GM12865 (cell line): Measurements from ENCODE around the gene FCHSD2.
"Not testable (repeated sequence)": the region's sequence is repeated elsewhere in the genome, so short reads cannot be mapped to it uniquely, and the experiment has no call there.

Experiments used
- DNase-seq: peaks from one replicate; pipeline ENCODE4 v3.0.0; 2010; ENCODE audit warnings: low read depth
- H3K4me3 ChIP-seq: 2 replicates; pipeline ENCODE4 v1.5.1; 2011; ENCODE audit warnings: mild to moderate bottlenecking, low read depth, low read length, control low read depth
- CTCF ChIP-seq: IDR thresholded peaks from 2 replicates; pipeline ENCODE4 v1.5.1; 2011; ENCODE audit warnings: low read length, control low read depth, low read depth, inconsistent platforms; ENCODE audit not compliant: insufficient read depth; ENCODE audit errors: missing control alignments

Gene FCHSD2

DNA sequence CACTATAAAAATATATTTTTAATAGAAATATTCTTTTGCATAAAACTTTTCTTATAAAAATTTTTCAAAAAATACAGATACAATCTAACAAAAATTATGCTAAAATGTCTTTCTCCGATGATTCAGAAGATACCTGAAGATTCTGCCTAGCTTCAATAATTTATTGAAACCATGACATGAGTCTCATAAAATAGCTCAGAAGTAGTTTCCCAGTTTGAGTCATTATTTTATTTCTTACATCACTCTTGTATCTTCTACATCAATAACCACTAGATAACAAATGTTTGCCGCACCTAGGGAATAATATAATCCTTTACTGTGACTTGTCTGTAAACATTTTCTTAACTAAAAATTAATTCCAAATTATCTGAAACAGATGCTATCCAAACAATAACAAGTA is 158.6 kb downstream of the FCHSD2 start:
- no peak for TF ChIP-seq CTCF
- H3K4me3 ChIP-seq: no peak overlapping the region
- no peak for DNase-seq

DNA sequence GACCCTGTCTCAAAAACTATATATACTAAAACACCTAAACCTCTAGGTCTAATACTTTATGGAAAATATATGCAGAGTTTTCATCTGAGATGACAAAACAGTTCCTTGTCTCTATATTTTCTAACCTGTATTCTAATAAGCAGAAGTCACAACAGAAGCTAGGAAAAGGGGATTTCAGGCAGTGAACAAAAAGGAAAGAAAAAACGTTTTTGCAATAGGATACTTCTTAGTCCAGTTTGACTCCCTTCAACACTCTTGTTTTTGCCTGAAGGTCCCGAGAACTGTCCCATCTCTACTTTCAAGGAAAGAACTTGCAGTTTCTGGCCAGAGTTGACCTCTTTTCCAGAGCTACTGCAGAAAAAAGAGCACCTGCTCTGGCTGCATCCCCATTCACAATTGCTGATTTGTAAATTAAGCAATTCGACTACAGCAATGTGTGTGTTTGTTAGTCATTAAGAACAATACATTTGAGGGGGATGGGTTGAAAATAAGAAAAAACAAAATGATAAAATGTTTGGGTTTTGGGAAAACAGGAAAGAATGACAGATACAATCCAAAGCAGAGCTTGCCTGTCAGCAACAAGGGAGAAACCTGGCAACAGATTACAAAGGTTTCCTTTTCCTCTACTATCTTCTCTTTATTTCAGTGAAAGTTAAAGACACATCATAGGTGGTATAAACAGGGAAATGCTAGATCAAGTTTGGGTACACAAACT is 160.0 kb downstream of the FCHSD2 start:
- no peak for DNase-seq
- TF ChIP-seq CTCF: no peak
- no peak overlapping the region for H3K4me3 ChIP-seq

DNA sequence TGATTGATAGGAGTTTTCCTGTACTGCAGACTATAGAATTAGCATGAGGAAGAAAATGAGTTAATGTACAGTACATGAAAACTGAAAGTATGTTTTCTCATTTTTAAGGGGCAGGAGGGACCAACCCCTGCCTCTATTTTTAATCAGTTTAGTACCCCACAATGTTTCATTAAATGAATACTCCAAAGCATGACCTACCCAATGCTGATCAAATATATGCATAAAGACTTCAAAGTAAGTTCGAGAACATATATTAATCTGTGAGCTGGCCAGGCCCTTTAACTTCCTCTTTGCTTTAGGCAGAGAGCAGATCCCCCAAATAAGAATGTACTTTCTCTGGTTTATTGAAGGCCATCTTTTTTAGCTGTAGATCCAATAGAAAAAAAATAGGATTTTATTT is 161.0 kb downstream of the FCHSD2 start:
- no peak for TF ChIP-seq CTCF
- H3K4me3 ChIP-seq: no peak overlapping the region
- no peak for DNase-seq

GRCh38 chr11:72977782-72978181 is 164.3 kb downstream of the FCHSD2 start:
- H3K4me3 ChIP-seq, DNase-seq: not testable (repeated sequence)

DNA sequence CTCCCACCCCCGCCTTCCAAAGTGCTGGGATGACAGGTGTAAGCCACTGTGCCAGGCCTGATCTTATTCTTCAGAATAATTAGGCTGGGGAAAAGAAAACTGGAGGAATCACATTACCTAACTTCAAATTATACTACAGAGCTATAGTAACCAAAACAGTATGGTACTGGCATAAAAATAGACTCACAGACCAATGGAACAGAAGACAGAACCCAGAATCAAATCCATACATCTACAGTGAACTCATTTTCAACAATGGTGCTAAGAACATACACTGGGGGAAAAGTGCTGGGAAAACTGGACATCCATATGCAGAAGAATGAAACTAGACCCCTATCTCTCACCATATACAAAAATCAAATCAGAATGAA is 165.6 kb downstream of the FCHSD2 start:
- not testable (repeated sequence) for DNase-seq, H3K4me3 ChIP-seq

DNA sequence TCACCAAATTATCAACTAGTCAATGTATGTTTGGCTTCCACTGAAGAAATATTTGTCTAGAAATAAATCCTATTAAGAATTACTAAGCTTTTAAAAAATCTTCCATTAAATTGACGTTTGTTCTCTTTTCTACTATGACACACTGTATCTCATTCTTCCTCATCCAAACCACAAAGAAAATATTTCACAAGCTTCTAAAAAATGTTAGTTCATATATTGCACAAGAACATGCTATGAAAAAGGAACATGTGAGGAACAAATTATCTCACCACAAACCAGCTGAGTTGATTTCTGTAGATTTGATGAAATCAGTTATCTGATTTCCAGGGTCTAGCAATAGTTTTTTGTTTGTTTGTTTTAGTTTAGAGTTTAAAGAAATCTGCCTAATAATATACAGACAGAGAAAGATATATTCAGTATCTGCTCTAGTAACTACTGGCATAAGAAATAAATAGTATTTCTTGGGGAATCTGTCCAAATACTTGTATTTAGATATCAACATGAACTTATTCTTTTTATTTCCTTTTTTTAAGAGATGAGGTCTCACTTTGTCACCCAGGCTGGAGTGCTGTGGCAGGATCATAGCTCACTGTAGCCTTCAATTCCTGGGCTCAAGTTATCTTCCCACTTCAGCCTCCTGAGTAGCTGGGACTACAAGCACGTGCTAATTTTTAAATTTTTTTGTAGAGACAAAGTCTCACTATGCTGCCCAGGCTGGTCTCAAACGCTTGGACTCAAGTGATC is 166.2 kb downstream of the FCHSD2 start:
- H3K4me3 ChIP-seq: no peak overlapping the region

GRCh38 chr11:72974487-72975205 is 167.5 kb downstream of the FCHSD2 start:
- no peak overlapping the region for H3K4me3 ChIP-seq
- no peak for TF ChIP-seq CTCF
- DNase-seq: peak; percentile 45

More for the DNA sequence above, 166.2 kb downstream of the FCHSD2 start:
- DNase-seq: no peak
- no peak for TF ChIP-seq CTCF
